PC-9 (cell line): ENCODE results near the gene CDC42EP2.

Source experiments
- EZH2 ChIP-seq: fragments of 200-600 bp; sonication (generic); IDR thresholded peaks from 2 replicates; pipeline ENCODE4 v1.8.0; 2017; ENCODE audit warnings: antibody characterized with exemption, low read depth
- TF ChIP-seq, protein P1 (sequence below): fragments of 200-600 bp; sonication (generic); conservative IDR thresholded peaks from 2 replicates; pipeline ENCODE4 v1.6.1; 2017; ENCODE audit warnings: mixed run types, antibody characterized with exemption, mild to moderate bottlenecking, moderate library complexity

DNA sequence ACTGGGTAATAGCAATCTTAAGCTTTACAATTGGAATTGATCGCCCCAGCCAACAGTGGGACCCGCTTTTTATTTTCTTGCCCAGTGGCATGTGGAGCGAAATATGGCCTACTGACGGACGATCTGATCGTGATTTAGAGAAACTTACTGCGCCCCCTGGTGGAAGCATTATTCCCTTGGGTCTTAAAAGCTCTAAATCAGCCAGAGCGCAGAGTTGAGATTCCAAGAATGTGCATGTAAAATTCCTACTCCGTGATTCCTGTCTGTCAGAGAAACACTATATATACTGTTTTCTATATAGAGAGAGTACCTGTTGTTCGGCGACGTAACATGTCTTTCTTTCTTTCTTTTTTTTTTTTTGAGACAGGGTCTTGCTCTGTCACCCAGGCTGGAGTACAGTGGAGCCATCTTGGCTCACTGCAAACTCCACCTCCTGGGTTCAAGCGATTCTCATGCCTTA, 15.3 kb downstream of the CDC42EP2 start:
- TF ChIP-seq, protein P1, sequence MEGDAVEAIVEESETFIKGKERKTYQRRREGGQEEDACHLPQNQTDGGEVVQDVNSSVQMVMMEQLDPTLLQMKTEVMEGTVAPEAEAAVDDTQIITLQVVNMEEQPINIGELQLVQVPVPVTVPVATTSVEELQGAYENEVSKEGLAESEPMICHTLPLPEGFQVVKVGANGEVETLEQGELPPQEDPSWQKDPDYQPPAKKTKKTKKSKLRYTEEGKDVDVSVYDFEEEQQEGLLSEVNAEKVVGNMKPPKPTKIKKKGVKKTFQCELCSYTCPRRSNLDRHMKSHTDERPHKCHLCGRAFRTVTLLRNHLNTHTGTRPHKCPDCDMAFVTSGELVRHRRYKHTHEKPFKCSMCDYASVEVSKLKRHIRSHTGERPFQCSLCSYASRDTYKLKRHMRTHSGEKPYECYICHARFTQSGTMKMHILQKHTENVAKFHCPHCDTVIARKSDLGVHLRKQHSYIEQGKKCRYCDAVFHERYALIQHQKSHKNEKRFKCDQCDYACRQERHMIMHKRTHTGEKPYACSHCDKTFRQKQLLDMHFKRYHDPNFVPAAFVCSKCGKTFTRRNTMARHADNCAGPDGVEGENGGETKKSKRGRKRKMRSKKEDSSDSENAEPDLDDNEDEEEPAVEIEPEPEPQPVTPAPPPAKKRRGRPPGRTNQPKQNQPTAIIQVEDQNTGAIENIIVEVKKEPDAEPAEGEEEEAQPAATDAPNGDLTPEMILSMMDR = peak; percentile 94
- TF ChIP-seq EZH2 = no peak
